Hepatocyte (in vitro differentiated cells): ENCODE measurements around the gene MACF1.

Experiments
- CTCF ChIP-seq: fragments of 200-600 bp; sonication (generic); IDR thresholded peaks from 2 replicates; pipeline ENCODE4 v1.5.1; 2016; ENCODE audit warnings: antibody characterized with exemption, mild to moderate bottlenecking; ENCODE audit not compliant: poor library complexity
- EZH2 ChIP-seq: fragments of 200-600 bp; sonication (generic); IDR thresholded peaks from 2 replicates; pipeline ENCODE4 v1.6.1; 2016; ENCODE audit warnings: antibody characterized with exemption, mild to moderate bottlenecking, borderline replicate concordance

GRCh38 chr1:39173995-39174380, 30.5 kb upstream of the MACF1 start:
- TF ChIP-seq CTCF: no peak
- TF ChIP-seq EZH2: no peak
